GM23248 (cell line): ENCODE results near the gene PHLDB2. TPM values are rescaled to one million over a fixed set of nuclear protein-coding genes. Genes with fewer than 3 reads are reported as not detected.

Experiments used
- DNase-seq: peaks from one replicate; pipeline ENCODE4 v3.0.0-alpha.2; 2015
- H2AFZ ChIP-seq: fragments of 200-600 bp; sonication (generic); 2 replicates; pipeline ENCODE4 v1.6.1; 2016; ENCODE audit warnings: antibody characterized with exemption
- H3F3A ChIP-seq: fragments of 200-600 bp; sonication (generic); 2 replicates; pipeline ENCODE4 v1.6.1; 2016; ENCODE audit warnings: mild to moderate bottlenecking, antibody characterized with exemption, mixed run types; ENCODE audit not compliant: insufficient read depth
- H3K27ac ChIP-seq: fragments of 200-600 bp; sonication (generic); 2 replicates; pipeline ENCODE4 v1.5.1; 2016; ENCODE audit warnings: mild to moderate bottlenecking
- H3K27me3 ChIP-seq: fragments of 200-600 bp; sonication (generic); replicated peaks from 2 replicates; pipeline ENCODE4 v1.6.1; 2016; ENCODE audit warnings: mild to moderate bottlenecking; ENCODE audit not compliant: insufficient read depth
- H3K36me3 ChIP-seq: fragments of 200-600 bp; sonication (generic); 2 replicates; pipeline ENCODE4 v1.6.1; 2016; ENCODE audit warnings: low read depth, mild to moderate bottlenecking
- H3K4me1 ChIP-seq: fragments of 200-600 bp; sonication (generic); 2 replicates; pipeline ENCODE4 v1.6.1; 2016; ENCODE audit warnings: mild to moderate bottlenecking; ENCODE audit not compliant: insufficient read depth
- H3K4me2 ChIP-seq: fragments of 200-600 bp; sonication (generic); one replicate; pipeline ENCODE4 v1.6.1; 2016; ENCODE audit warnings: mild to moderate bottlenecking; ENCODE audit not compliant: unreplicated experiment
- H3K4me3 ChIP-seq: fragments of 200-600 bp; sonication (generic); 2 replicates; pipeline ENCODE4 v1.5.1; 2016; ENCODE audit warnings: mild to moderate bottlenecking
- H3K79me2 ChIP-seq: fragments of 200-600 bp; sonication (generic); 2 replicates; pipeline ENCODE4 v1.6.1; 2016; ENCODE audit warnings: mild to moderate bottlenecking; ENCODE audit not compliant: insufficient read depth
- H3K9ac ChIP-seq: fragments of 200-600 bp; sonication (generic); 2 replicates; pipeline ENCODE4 v1.6.1; 2016; ENCODE audit warnings: mild to moderate bottlenecking
- H3K9me2 ChIP-seq: fragments of 200-600 bp; sonication (generic); 2 replicates; pipeline ENCODE4 v1.6.1; 2016; ENCODE audit warnings: mixed run types, mild to moderate bottlenecking, moderate library complexity; ENCODE audit not compliant: insufficient read depth
- H3K9me3 ChIP-seq: fragments of 200-600 bp; sonication (generic); one replicate; pipeline ENCODE4 v1.6.1; 2017; ENCODE audit warnings: low read depth
- H4K20me1 ChIP-seq: fragments of 200-600 bp; sonication (generic); 2 replicates; pipeline ENCODE4 v1.6.0; 2016; ENCODE audit not compliant: insufficient read depth
- EZH2 ChIP-seq: fragments of 200-600 bp; sonication (generic); IDR thresholded peaks from 2 replicates; pipeline ENCODE4 v1.6.1; 2018; ENCODE audit warnings: antibody characterized with exemption, mild to moderate bottlenecking; ENCODE audit not compliant: insufficient read depth, poor library complexity, severe bottlenecking
- EZH2phosphoT487 ChIP-seq: fragments of 200-600 bp; sonication (generic); IDR thresholded peaks from 2 replicates; pipeline ENCODE4 v1.6.1; 2018; ENCODE audit warnings: antibody characterized with exemption, moderate library complexity, mild to moderate bottlenecking, low read depth; ENCODE audit not compliant: insufficient read depth
- WGBS, 2 experiments: methylation state at CpG; one replicate each; pipeline ENCODE4 v1.1.6; 2015 to 2017; ENCODE audit warnings: low lambda C conversion rate in 2 of 2, low coverage in 1 of 2; ENCODE audit errors: missing lambda C conversion rate in 2 of 2; 5-methylcytosine and 5-hydroxymethylcytosine counted together
- in situ Hi-C: fragments of 300-500 bp; cut with MboI; formaldehyde crosslinking; loops from 2 replicates; pipeline ENCODE4 v1.15.0; 2020
- polyA plus RNA-seq: library from polyadenylated mRNA; unstranded; fragments of >200 nt; fragmentation: Nextera tagmentation; extraction: Ambion mirVana; gene quantifications from 2 replicates; pipeline ENCODE4 v1.2.1, GENCODE V29; 2016
- total RNA-seq: library from RNA; depleted of rRNA; stranded (reverse); fragments of >200 nt; shearing (Covaris generic); gene quantifications from 2 replicates; pipeline ENCODE4 v1.2.3, GENCODE V29; 2014

The PHLDB2 gene
- total and polyA plus RNA-seq, 2 experiments from 2014 or later, result 55.6 to 60.6 TPM

- H3K4me1 ChIP-seq, result peaks cover 9% of the 10 kb centered on the region; the same call in 1 of the 2 replicates
- H3K9me2 ChIP-seq, result no peaks in the 10 kb centered on the region
- in situ Hi-C loops, result no loop called here
- H3K4me3 ChIP-seq, result no peak overlapping the region
- WGBS, 2 experiments, result 54 to 59% methylated on average over 2 of the region's 2 CpGs
- H3K27ac ChIP-seq, result no peak overlapping the region
- no peak overlapping the region for H3K4me2 ChIP-seq
- H2AFZ ChIP-seq, result no peak overlapping the region
- H3K9ac ChIP-seq, result no peak overlapping the region
- peaks cover 37% of the 10 kb centered on the region for H3K36me3 ChIP-seq
- TF ChIP-seq EZH2, result no peak
- TF ChIP-seq EZH2phosphoT487, result no peak
- no peaks in the 10 kb centered on the region for H4K20me1 ChIP-seq
- no peaks in the 10 kb centered on the region for H3K27me3 ChIP-seq
- DNase-seq, result no peak
- H3F3A ChIP-seq, result peaks cover 46% of the 10 kb centered on the region
- peaks cover 23% of the 10 kb centered on the region for H3K79me2 ChIP-seq
- no peaks in the 10 kb centered on the region for H3K9me3 ChIP-seq
Measured at GRCh38 chr3:111976254-111976653, 117.2 kb downstream of the PHLDB2 start.

DNA sequence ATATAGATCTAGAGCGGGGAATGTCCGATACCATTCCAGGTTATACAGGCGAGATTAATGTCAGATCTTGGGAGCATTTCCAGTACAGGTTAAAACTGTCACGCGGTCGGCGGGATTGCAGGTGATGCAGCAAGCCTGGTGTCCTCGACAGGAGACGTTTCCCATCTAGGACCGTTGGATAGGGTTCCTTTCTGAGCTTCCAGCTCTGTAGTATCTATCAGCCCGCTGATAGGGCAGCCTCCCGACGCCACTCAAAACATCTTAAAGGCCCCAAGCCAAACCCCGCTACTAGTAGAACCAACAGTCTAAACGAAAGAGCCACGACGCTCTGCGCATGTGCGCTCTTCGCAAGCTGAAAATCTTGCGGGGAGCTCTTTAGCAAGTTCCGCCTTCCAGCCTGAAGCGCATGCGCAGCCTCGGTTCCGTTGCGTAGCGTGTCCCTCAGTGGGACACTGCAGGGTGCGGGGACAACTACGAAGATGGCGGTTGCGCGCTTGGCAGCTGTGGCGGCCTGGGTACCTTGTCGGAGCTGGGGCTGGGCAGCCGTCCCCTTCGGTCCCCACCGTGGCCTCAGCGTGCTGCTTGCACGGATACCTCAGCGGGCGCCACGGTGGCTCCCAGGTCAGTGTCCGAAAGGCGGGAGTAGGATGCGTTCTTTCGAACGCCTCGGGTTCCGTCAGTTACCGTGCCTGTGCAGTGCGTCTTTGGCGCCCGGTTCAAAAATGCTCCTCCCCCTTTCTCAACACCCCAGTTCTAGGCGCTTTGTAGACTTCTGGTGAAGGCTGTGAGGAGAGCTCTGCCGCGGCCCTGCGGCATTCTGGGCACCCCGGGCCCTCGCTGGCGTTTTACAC, 119.7 kb downstream of the PHLDB2 start, which contains the start of gene ABHD10:
Gene ABHD10, plus strand, starts transcription at position 444 of the 851 bp plus-strand sequence. Its CDS starts 36 bp downstream, at position 480.
- H3K9me3 ChIP-seq, result no peaks in the 10 kb centered on the region
- in situ Hi-C loops, result no loop called here
- DNase-seq, result peak; percentile 99
- peak within 1 kb of the TSS; percentile 89 for H3K9ac ChIP-seq
- TF ChIP-seq EZH2phosphoT487 (no peak), EZH2 (no peak)
- peak within 1 kb of the TSS; percentile 85 for H3K4me3 ChIP-seq
- no peaks in the 10 kb centered on the region for H3K9me2 ChIP-seq
- H4K20me1 ChIP-seq, result no peaks in the 10 kb centered on the region
- peaks cover 39% of the 10 kb centered on the region for H3F3A ChIP-seq
- peak within 1 kb of the TSS; percentile 84 for H2AFZ ChIP-seq
- peaks cover 49% of the 10 kb centered on the region for H3K79me2 ChIP-seq
- H3K36me3 ChIP-seq, result peaks cover 22% of the 10 kb centered on the region
- no peaks in the 10 kb centered on the region for H3K27me3 ChIP-seq
- peak within 1 kb of the TSS; percentile 61 for H3K27ac ChIP-seq
- 0% methylated on average over 55 to 59 of the region's 61 CpGs for WGBS, 2 experiments
- peaks cover 18% of the 10 kb centered on the region; the same call in 1 of the 2 replicates for H3K4me1 ChIP-seq
- peak within 1 kb of the TSS; percentile 82 for H3K4me2 ChIP-seq

DNA sequence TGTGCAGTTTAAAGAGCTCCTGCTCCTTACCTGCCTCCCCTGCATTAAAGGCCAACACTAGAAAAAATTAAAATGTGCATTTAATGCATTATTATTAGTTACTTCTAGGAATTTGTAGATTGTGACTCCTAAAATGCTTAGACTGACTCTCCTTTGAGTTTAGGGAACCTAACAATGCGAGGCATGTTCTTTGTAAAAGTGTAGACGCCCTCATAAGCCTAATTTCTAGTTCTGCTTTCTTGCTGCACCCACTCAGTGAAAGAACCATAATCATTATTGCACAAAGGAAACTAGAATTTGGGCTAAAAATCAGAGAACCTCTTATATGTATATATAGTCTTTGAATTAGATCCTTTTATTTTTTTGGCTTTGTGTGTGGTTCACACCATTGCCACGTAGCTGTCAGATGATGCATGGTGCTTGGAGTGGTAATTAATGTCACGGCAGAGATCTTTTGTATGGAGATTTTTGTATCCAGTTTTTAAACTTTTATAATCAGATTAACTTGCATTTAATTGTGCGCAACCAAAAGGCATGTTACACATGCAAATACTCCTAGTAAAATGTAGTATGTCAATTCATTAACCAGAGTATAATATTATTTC, 120.5 kb downstream of the PHLDB2 start:
- H3K79me2 ChIP-seq, result peaks cover 54% of the 10 kb centered on the region
- H3K4me2 ChIP-seq, result peak overlapping the region; percentile 82
- peaks cover 18% of the 10 kb centered on the region; the same call in 1 of the 2 replicates for H3K4me1 ChIP-seq
- H3K9me3 ChIP-seq, result no peaks in the 10 kb centered on the region
- DNase-seq, result peak; percentile 64
- H3K9ac ChIP-seq, result peak overlapping the region; percentile 89
- WGBS, 2 experiments, result 11 to 13% methylated on average over 5 of the region's 5 CpGs
- peaks cover 34% of the 10 kb centered on the region for H3F3A ChIP-seq
- in situ Hi-C loops, result no loop called here
- no peaks in the 10 kb centered on the region for H3K27me3 ChIP-seq
- H3K27ac ChIP-seq, result peak overlapping the region; percentile 61
- no peak for TF ChIP-seq EZH2phosphoT487
- no peak for TF ChIP-seq EZH2
- no peaks in the 10 kb centered on the region for H3K9me2 ChIP-seq
- H3K4me3 ChIP-seq, result peak overlapping the region; percentile 85
- H2AFZ ChIP-seq, result peak overlapping the region; percentile 84
- H3K36me3 ChIP-seq, result peaks cover 14% of the 10 kb centered on the region
- no peaks in the 10 kb centered on the region for H4K20me1 ChIP-seq

- Histone ChIP-seq H3K4me3 (peak overlapping the region; percentile 85), H3K4me1 (peaks cover 25% of the 10 kb centered on the region; the same call in 1 of the 2 replicates), H3K36me3 (peaks cover 4% of the 10 kb centered on the region), H4K20me1 (no peaks in the 10 kb centered on the region), H3K9ac (no peak overlapping the region), H3K4me2 (peak overlapping the region; percentile 82), H3K79me2 (peaks cover 54% of the 10 kb centered on the region), H3K27me3 (no peaks in the 10 kb centered on the region), H3K9me3 (no peaks in the 10 kb centered on the region), H2AFZ (no peak overlapping the region), H3F3A (peaks cover 31% of the 10 kb centered on the region), H3K27ac (no peak overlapping the region), H3K9me2 (no peaks in the 10 kb centered on the region)
- TF ChIP-seq EZH2, result no peak
- no peak for TF ChIP-seq EZH2phosphoT487
- DNase-seq, result no peak
- in situ Hi-C loops, result no loop called here
- 86 to 87% methylated on average over 10 of the region's 10 CpGs for WGBS, 2 experiments
Measured at GRCh38 chr3:111980716-111981456, 121.8 kb downstream of the PHLDB2 start.
